HG03060 (cell line): ENCODE data around the gene STK10.

ENCODE experiments used
- ATAC-seq: cut with Tn5 transposase; IDR thresholded peaks from one replicate; pipeline ENCODE4 v1.9.1; 2021; ENCODE audit warnings: low read depth, moderate number of reproducible peaks; ENCODE audit not compliant: unreplicated experiment

The STK10 gene

DNA sequence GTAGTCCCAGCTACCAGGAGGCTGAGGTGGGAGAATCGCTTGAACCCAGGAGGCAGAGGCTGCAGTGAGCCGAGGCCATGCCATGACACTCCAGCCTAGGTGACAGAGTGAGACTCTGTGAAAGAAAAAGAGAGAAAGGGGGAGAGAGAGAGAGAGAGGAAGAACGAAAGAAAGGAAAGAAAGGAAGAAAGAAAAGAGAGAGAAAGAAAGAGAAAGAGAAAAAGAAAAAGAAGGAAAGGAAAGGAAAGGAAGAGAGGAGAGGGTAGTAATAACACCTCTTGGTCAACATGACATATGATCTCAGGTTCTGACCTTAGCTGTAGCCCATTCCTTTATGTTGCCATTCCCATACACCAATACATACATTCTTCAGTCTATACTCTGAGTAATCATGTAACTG lies 195.7 kb downstream of the STK10 start:
- ATAC-seq: no peak
